Hepatocyte (in vitro differentiated cells): ENCODE data around the gene ZNF212. TPM values are rescaled to one million over a fixed set of nuclear protein-coding genes. Genes with fewer than 3 reads are reported as not detected.

Experiments used
- DNase-seq: peaks from one replicate; pipeline ENCODE4 v3.0.0-alpha.2; 2016; ENCODE audit warnings: low spot score
- H2AFZ ChIP-seq: fragments of 200-600 bp; sonication (generic); 2 replicates; pipeline ENCODE4 v1.6.0; 2016; ENCODE audit warnings: antibody characterized with exemption, mild to moderate bottlenecking
- H3K27ac ChIP-seq: fragments of 200-600 bp; sonication (generic); 2 replicates; pipeline ENCODE4 v1.5.1; 2016; ENCODE audit warnings: mild to moderate bottlenecking
- H3K27me3 ChIP-seq: fragments of 200-600 bp; sonication (generic); 2 replicates; pipeline ENCODE4 v1.6.1; 2016
- H3K36me3 ChIP-seq: fragments of 200-600 bp; sonication (generic); replicated peaks from 2 replicates; pipeline ENCODE4 v1.5.1; 2016; ENCODE audit warnings: low read depth; ENCODE audit not compliant: insufficient read depth
- H3K4me1 ChIP-seq: fragments of 200-600 bp; sonication (generic); 2 replicates; pipeline ENCODE4 v1.5.1; 2016; ENCODE audit warnings: mild to moderate bottlenecking, moderate library complexity; ENCODE audit not compliant: insufficient read depth
- H3K4me2 ChIP-seq: fragments of 200-600 bp; sonication (generic); 2 replicates; pipeline ENCODE4 v1.6.0; 2016
- H3K4me3 ChIP-seq: fragments of 200-600 bp; sonication (generic); 2 replicates; pipeline ENCODE4 v1.5.1; 2016; ENCODE audit warnings: mild to moderate bottlenecking
- H3K79me2 ChIP-seq: fragments of 200-600 bp; sonication (generic); 2 replicates; pipeline ENCODE4 v1.6.0; 2017; ENCODE audit warnings: mild to moderate bottlenecking
- H3K9me2 ChIP-seq: fragments of 200-600 bp; sonication (generic); replicated peaks from 2 replicates; pipeline ENCODE4 v1.6.0; 2017; ENCODE audit warnings: mild to moderate bottlenecking; ENCODE audit not compliant: insufficient read depth
- H3K9me3 ChIP-seq: fragments of 200-600 bp; sonication (generic); 2 replicates; pipeline ENCODE4 v1.5.1; 2016; ENCODE audit warnings: low read depth, mild to moderate bottlenecking
- H4K20me1 ChIP-seq: fragments of 200-600 bp; sonication (generic); 2 replicates; pipeline ENCODE4 v1.6.0; 2016; ENCODE audit warnings: mild to moderate bottlenecking; ENCODE audit not compliant: insufficient read depth, poor library complexity, severe bottlenecking
- CTCF ChIP-seq: fragments of 200-600 bp; sonication (generic); IDR thresholded peaks from 2 replicates; pipeline ENCODE4 v1.5.1; 2016; ENCODE audit warnings: antibody characterized with exemption, mild to moderate bottlenecking; ENCODE audit not compliant: poor library complexity
- EZH2 ChIP-seq: fragments of 200-600 bp; sonication (generic); IDR thresholded peaks from 2 replicates; pipeline ENCODE4 v1.6.1; 2016; ENCODE audit warnings: antibody characterized with exemption, mild to moderate bottlenecking, borderline replicate concordance
- EZH2phosphoT487 ChIP-seq: fragments of 200-600 bp; sonication (generic); IDR thresholded peaks from one replicate; pipeline ENCODE4 v1.6.1; 2018; ENCODE audit warnings: antibody characterized with exemption, mild to moderate bottlenecking, low read depth, moderate library complexity; ENCODE audit not compliant: unreplicated experiment, severe bottlenecking
- WGBS: methylation state at CpG from one replicate; pipeline ENCODE4 v1.1.6; 2016; ENCODE audit warnings: low lambda C conversion rate; ENCODE audit errors: missing lambda C conversion rate; 5-methylcytosine and 5-hydroxymethylcytosine counted together
- polyA plus RNA-seq: library from polyadenylated mRNA; unstranded; fragments of >200 nt; fragmentation: Nextera tagmentation; extraction: Ambion mirVana; gene quantifications from 2 replicates; pipeline ENCODE4 v1.2.1, GENCODE V29; 2016
- total RNA-seq: library from RNA; depleted of rRNA; stranded (reverse); fragments of >200 nt; gene quantifications from 2 replicates; pipeline ENCODE4 v1.2.3, GENCODE V29; 2014

ZNF212 gene
- total and polyA plus RNA-seq, 2 experiments from 2014 or later = 4.6 to 9.9 TPM

- H3K4me1 ChIP-seq = peaks cover 10% of the 10 kb centered on the region
- no peaks in the 10 kb centered on the region for H3K9me2 ChIP-seq
- H4K20me1 ChIP-seq = peaks cover 17% of the 10 kb centered on the region
- peaks cover 60% of the 10 kb centered on the region for H3K79me2 ChIP-seq
- H2AFZ ChIP-seq = no peak overlapping the region
- H3K4me2 ChIP-seq = peak overlapping the region; percentile 99
- H3K9me3 ChIP-seq = no peaks in the 10 kb centered on the region
- no peak overlapping the region for H3K27ac ChIP-seq
- no peak for TF ChIP-seq CTCF
- no peak for TF ChIP-seq EZH2
- no peak for TF ChIP-seq EZH2phosphoT487
- no peak overlapping the region for H3K4me3 ChIP-seq
- WGBS = 82% methylated on average over 4 of the region's 4 CpGs
- no peaks in the 10 kb centered on the region for H3K36me3 ChIP-seq
- no peak for DNase-seq
- H3K27me3 ChIP-seq = no peaks in the 10 kb centered on the region
Observed at GRCh38 chr7:149197675-149198074, 41.8 kb upstream of the ZNF212 start.

DNA sequence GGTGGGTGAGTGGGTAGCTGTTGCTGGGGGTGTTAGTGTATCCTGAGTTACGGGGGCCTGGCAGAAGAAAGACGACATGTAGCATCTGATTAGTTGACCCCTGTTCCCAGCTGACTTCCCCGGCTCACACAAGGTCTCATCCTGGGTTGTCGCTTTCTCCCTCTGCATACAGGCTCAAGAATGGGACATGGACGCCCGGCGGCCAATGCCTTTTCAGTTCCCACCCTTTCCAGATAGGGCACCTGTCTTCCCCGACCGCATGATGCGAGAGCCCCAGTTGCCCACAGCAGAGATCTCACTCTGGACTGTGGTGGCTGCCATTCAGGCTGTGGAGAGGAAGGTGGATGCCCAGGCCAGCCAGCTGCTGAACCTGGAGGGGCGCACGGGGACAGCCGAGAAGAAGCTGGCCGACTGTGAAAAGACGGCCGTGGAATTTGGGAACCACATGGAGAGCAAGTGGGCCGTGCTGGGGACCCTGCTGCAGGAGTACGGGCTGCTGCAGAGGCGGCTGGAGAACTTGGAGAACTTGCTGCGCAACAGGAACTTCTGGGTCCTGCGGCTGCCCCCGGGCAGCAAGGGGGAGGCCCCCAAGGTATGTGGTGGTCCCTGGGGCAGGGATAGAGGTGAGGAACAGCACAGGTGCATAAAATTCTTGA lies 41.2 kb upstream of the ZNF212 start:
- DNase-seq = no peak
- Histone ChIP-seq H3K9me3 (no peaks in the 10 kb centered on the region), H4K20me1 (peaks cover 17% of the 10 kb centered on the region), H3K27me3 (no peaks in the 10 kb centered on the region), H3K79me2 (peaks cover 66% of the 10 kb centered on the region), H2AFZ (no peak overlapping the region), H3K27ac (no peak overlapping the region), H3K36me3 (no peaks in the 10 kb centered on the region), H3K4me2 (no peak overlapping the region), H3K9me2 (no peaks in the 10 kb centered on the region), H3K4me3 (no peak overlapping the region), H3K4me1 (peaks cover 10% of the 10 kb centered on the region)
- no peak for TF ChIP-seq EZH2phosphoT487
- TF ChIP-seq EZH2 = no peak
- no peak for TF ChIP-seq CTCF
- 94% methylated on average over 21 of the region's 22 CpGs for WGBS

DNA sequence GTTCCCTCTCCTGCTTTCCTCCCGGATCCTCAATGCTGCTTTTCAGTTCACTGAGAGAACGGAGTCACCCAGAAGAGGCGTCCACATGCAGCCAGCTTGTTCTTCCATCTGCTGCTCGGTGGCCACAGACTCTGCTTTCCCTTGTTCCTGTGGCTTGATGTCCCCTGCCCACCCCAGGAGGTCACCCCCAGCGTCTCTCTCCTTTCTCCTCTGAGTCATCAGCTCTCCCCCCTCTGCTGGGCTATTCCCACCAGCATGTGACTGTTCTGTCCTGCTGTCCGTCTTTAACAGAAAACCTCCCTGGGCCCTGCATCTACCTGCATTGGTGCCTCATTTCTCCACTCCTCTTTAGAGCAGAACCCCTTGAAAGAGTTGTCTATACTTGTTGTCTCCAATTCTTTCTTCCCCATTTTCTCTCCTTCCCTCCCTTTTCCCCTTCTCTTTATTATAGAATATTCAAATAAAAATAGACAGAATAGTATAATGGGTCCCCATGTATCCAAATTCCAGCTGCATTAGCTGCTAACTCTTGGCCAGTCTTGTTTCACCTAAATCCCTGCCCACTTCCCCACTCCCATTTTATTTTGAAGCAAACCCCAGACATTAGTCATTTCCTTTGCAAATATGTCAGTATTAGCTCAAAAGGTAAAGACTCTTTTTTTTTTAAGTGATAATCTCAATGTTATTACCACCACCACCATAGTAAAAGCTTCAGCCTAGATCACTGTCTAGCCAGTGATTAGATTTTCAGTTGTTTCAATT lies 40.0 kb upstream of the ZNF212 start:
- DNase-seq = no peak
- 98% methylated on average over 6 of the region's 6 CpGs for WGBS
- no peak overlapping the region for H3K27ac ChIP-seq
- H3K4me2 ChIP-seq = no peak overlapping the region
- H3K9me3 ChIP-seq = no peaks in the 10 kb centered on the region
- H3K4me3 ChIP-seq = no peak overlapping the region
- no peak overlapping the region for H2AFZ ChIP-seq
- no peaks in the 10 kb centered on the region for H3K36me3 ChIP-seq
- H3K9me2 ChIP-seq = no peaks in the 10 kb centered on the region
- peaks cover 17% of the 10 kb centered on the region for H4K20me1 ChIP-seq
- H3K79me2 ChIP-seq = peaks cover 77% of the 10 kb centered on the region
- peaks cover 10% of the 10 kb centered on the region for H3K4me1 ChIP-seq
- no peaks in the 10 kb centered on the region for H3K27me3 ChIP-seq
- TF ChIP-seq EZH2 = no peak
- no peak for TF ChIP-seq CTCF
- TF ChIP-seq EZH2phosphoT487 = no peak
